HCT116 (cell line): Measurements from ENCODE around the gene UBA52. TPM values are rescaled to one million over a fixed set of nuclear protein-coding genes. Genes with fewer than 3 reads are reported as not detected.

ENCODE experiments used
- ATAC-seq: fragments of 200-7000 bp; cut with Tn5 transposase; 2 replicates; pipeline ENCODE4 v1.9.1; 2020; ENCODE audit warnings: mild to moderate bottlenecking, moderate library complexity
- BruUV-seq: library from RNA; stranded (reverse); fragments of 400-500 nt; replicated peaks from 2 replicates; lab custom pipeline; 2021; lab: Mats Ljungman, UMichigan
- CTCF ChIA-PET: fragments of 300-600 bp; sonication (Branson Sonifier 250); formaldehyde crosslinking; loops from one replicate; lab custom pipeline; 2021; ENCODE audit warnings: antibody characterized with exemption; lab: Charles Lee
- POLR2A ChIA-PET: fragments of 300-600, 350-600 bp; sonication (Branson Sonifier 250); formaldehyde crosslinking; loops from one replicate; lab custom pipeline; 2021; ENCODE audit warnings: antibody characterized with exemption; lab: Charles Lee
- RAD21 ChIA-PET, 2 experiments: fragments of 300-600 bp; sonication (Branson Sonifier 250); formaldehyde crosslinking; loops; one replicate each; lab custom pipeline; 2023; ENCODE audit warnings: low total read pairs in 2 of 2; ENCODE audit not compliant: uncharacterized antibody in 2 of 2, unreplicated experiment in 2 of 2, low non-redundant PET in 1 of 2; lab: Charles Lee
- DNase-seq: peaks from one replicate; pipeline ENCODE4 v3.0.0-alpha.2; 2010; ENCODE audit warnings: low read depth, low spot score
- H2AFZ ChIP-seq: fragments of 200-600 bp; shearing (Covaris generic), sonication (generic); 2 replicates; pipeline ENCODE4 v1.6.1; 2017; ENCODE audit warnings: low read depth, mixed run types, mixed read lengths, antibody characterized with exemption, low read length; ENCODE audit not compliant: poor library complexity, severe bottlenecking
- H3K27ac ChIP-seq: 2 replicates; pipeline ENCODE4 v1.5.1; 2012; ENCODE audit warnings: low read depth, low read length
- H3K27me3 ChIP-seq: fragments of 200-600 bp; sonication (generic); 2 replicates; pipeline ENCODE4 v1.6.1; 2016; ENCODE audit warnings: mixed run types, low read length, mixed read lengths; ENCODE audit not compliant: insufficient read depth
- H3K36me3 ChIP-seq, 2 experiments: fragments of 200-500 bp in 1 of 2; fragments of 200-600 bp in 1 of 2; sonication (Bioruptor generic) in 1 of 2; sonication (generic) in 1 of 2; 2 replicates each; pipeline versions ENCODE4 v1.5.1 to v1.6.1; 2014 to 2016; ENCODE audit warnings: low read length in 2 of 2, inconsistent platforms in 1 of 2, mixed read lengths in 1 of 2, mixed run types in 1 of 2; ENCODE audit not compliant: insufficient read depth in 2 of 2, control insufficient read depth in 1 of 2
- H3K4me1 ChIP-seq, 2 experiments: fragments of 200-600 bp in 1 of 2; sonication (generic) in 1 of 2; 2 replicates each; pipeline versions ENCODE4 v1.5.1 to v1.6.1; 2012 to 2017; ENCODE audit warnings: low read length in 2 of 2, inconsistent platforms in 1 of 2, mild to moderate bottlenecking in 1 of 2, mixed read lengths in 1 of 2, mixed run types in 1 of 2, moderate library complexity in 1 of 2; ENCODE audit not compliant: insufficient read depth in 2 of 2, control insufficient read depth in 1 of 2
- H3K4me2 ChIP-seq: fragments of 200-600 bp; sonication (generic); 2 replicates; pipeline ENCODE4 v1.6.1; 2017; ENCODE audit warnings: mixed run types, low read length, mixed read lengths
- H3K4me3 ChIP-seq, 2 experiments: fragments of 200-600 bp in 1 of 2; sonication (generic) in 1 of 2; replicated peaks in 1 of 2; 2 replicates each; pipeline ENCODE4 v1.5.1; 2011 to 2016; ENCODE audit warnings: low read length in 2 of 2, control low read depth in 1 of 2, low read depth in 1 of 2, mild to moderate bottlenecking in 1 of 2, mixed read lengths in 1 of 2, mixed run types in 1 of 2
- H3K79me2 ChIP-seq: fragments of 200-600 bp; sonication (generic); 2 replicates; pipeline ENCODE4 v1.6.1; 2017; ENCODE audit warnings: mild to moderate bottlenecking, mixed run types, low read length, moderate library complexity, mixed read lengths; ENCODE audit not compliant: insufficient read depth
- H3K9ac ChIP-seq: fragments of 200-600 bp; sonication (generic); 2 replicates; pipeline ENCODE4 v1.6.1; 2016; ENCODE audit warnings: low read length, mixed read lengths
- H3K9me2 ChIP-seq: fragments of 200-600 bp; sonication (generic), shearing (Covaris generic); 2 replicates; pipeline ENCODE4 v1.6.1; 2017; ENCODE audit warnings: mixed run types, mild to moderate bottlenecking, moderate library complexity; ENCODE audit not compliant: insufficient read depth
- H3K9me3 ChIP-seq, 2 experiments: fragments of 200-500 bp in 1 of 2; fragments of 200-600 bp in 1 of 2; sonication (Bioruptor generic) in 1 of 2; sonication (generic) in 1 of 2; 2 replicates each; pipeline ENCODE4 v1.6.1; 2014 to 2017; ENCODE audit warnings: low read length in 2 of 2, mixed read lengths in 2 of 2, inconsistent platforms in 1 of 2, low read depth in 1 of 2, mild to moderate bottlenecking in 1 of 2, mixed run types in 1 of 2, moderate library complexity in 1 of 2; ENCODE audit not compliant: control insufficient read depth in 1 of 2, insufficient read depth in 1 of 2
- H4K20me1 ChIP-seq: fragments of 200-600 bp; sonication (generic), shearing (Covaris generic); 2 replicates; pipeline ENCODE4 v1.6.1; 2017; ENCODE audit warnings: mixed run types, mild to moderate bottlenecking, moderate library complexity; ENCODE audit not compliant: insufficient read depth
- ATF3 ChIP-seq: IDR thresholded peaks from 2 replicates; pipeline ENCODE4 v1.6.1; 2012
- CBX3 ChIP-seq: IDR thresholded peaks from 2 replicates; pipeline ENCODE4 v1.6.1; 2012; ENCODE audit warnings: low read depth
- CEBPB ChIP-seq: IDR thresholded peaks from 2 replicates; pipeline ENCODE4 v1.6.1; 2012; ENCODE audit warnings: low read depth
- CTCF ChIP-seq, 3 experiments: fragments of 200-600 bp in 1 of 3; sonication (generic) in 1 of 3; IDR thresholded peaks in 2 of 3; conservative IDR thresholded peaks in 1 of 3; 2 replicates each; pipeline ENCODE4 v1.5.1; 2012 to 2017; ENCODE audit warnings: low read depth in 2 of 3, low read length in 2 of 3, antibody characterized with exemption in 1 of 3, borderline replicate concordance in 1 of 3, control low read depth in 1 of 3, mild to moderate bottlenecking in 1 of 3, mixed read lengths in 1 of 3, mixed run types in 1 of 3, moderate library complexity in 1 of 3; ENCODE audit not compliant: insufficient read depth in 1 of 3
- EGR1 ChIP-seq: IDR thresholded peaks from 2 replicates; pipeline ENCODE4 v1.6.1; 2012; ENCODE audit warnings: low read depth
- ELF1 ChIP-seq: IDR thresholded peaks from 2 replicates; pipeline ENCODE4 v1.6.1; 2012; ENCODE audit warnings: low read depth, borderline replicate concordance
- EZH2 ChIP-seq: fragments of 200-600 bp; sonication (generic); IDR thresholded peaks from 2 replicates; pipeline ENCODE4 v1.6.1; 2017; ENCODE audit warnings: antibody characterized with exemption, mixed run types
- EZH2phosphoT487 ChIP-seq: fragments of 200-600 bp; IDR thresholded peaks from 2 replicates; pipeline ENCODE4 v1.6.1; 2018; ENCODE audit warnings: antibody characterized with exemption, borderline replicate concordance
- FOSL1 ChIP-seq: IDR thresholded peaks from 2 replicates; pipeline ENCODE4 v1.6.1; 2012; ENCODE audit warnings: low read depth
- MAX ChIP-seq: IDR thresholded peaks from 2 replicates; pipeline ENCODE4 v1.6.1; 2012
- POLR2A ChIP-seq: IDR thresholded peaks from 2 replicates; pipeline ENCODE4 v1.7.0; 2011; ENCODE audit warnings: borderline replicate concordance; ENCODE audit not compliant: insufficient read depth, insufficient read length; ENCODE audit errors: extremely low read depth
- POLR2AphosphoS5 ChIP-seq: IDR thresholded peaks from 2 replicates; pipeline ENCODE4 v1.6.1; 2011; ENCODE audit warnings: mild to moderate bottlenecking, low read depth, low read length, moderate library complexity
- SIN3A ChIP-seq: IDR thresholded peaks from 2 replicates; pipeline ENCODE4 v1.6.1; 2012; ENCODE audit warnings: low read depth
- YY1 ChIP-seq: IDR thresholded peaks from 2 replicates; pipeline ENCODE4 v1.6.1; 2011; ENCODE audit warnings: low read length, low read depth, moderate library complexity, mild to moderate bottlenecking; ENCODE audit not compliant: insufficient replicate concordance; ENCODE audit errors: extremely low read depth
- ZNF274 ChIP-seq: fragments of 200-500 bp; sonication (Bioruptor generic); IDR thresholded peaks from 2 replicates; pipeline ENCODE4 v1.6.1; 2014; ENCODE audit warnings: mild to moderate bottlenecking, low read depth, low read length, inconsistent platforms
- intact Hi-C: fragments of 100-400 bp; cut with micrococcal nuclease; formaldehyde crosslinking; loops from 2 replicates; pipeline ENCODE4 v1.10.0; 2022
- total RNA-seq: library from RNA; stranded (reverse); gene quantifications from one replicate; pipeline ENCODE4 v1.2.1, GENCODE V29; 2021; ENCODE audit not compliant: unreplicated experiment
- TF ChIP-seq, protein P1 (sequence below): IDR thresholded peaks from 2 replicates; pipeline ENCODE4 v1.6.1; 2011; ENCODE audit warnings: mild to moderate bottlenecking, low read length, moderate library complexity; ENCODE audit not compliant: insufficient replicate concordance; ENCODE audit errors: extremely low read depth

UBA52 gene
- total RNA-seq, 1 experiment from 2014 or later = 1,743 TPM

DNA sequence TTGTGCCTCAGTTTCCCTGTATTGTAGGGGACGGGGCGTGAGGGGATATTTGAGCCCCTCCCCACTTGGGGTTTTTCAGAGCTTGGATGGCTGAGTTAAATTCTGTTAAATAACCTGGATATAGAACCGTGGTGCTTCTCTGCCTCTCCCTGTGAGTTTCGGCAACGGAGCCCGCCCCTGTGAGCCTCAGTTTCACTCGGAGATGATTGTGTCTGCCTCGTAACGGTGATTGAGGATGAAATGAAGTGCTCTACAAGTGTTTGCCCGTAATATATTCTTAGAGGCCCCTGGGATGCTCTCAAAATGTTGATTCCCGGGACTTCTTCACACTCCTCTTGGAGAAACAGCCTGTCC lies 13.5 kb upstream of the UBA52 start:
- TSS peak; percentile 66 for BruUV-seq
- H3K36me3 ChIP-seq = peaks cover 6 to 19% of the 10 kb centered on the region in 2 experiments; a peak in 2 of 4 replicates
- H3K27me3 ChIP-seq = no peaks in the 10 kb centered on the region
- peak overlapping the region; percentile 89 to 100 for H3K4me3 ChIP-seq
- DNase-seq (no peak), ATAC-seq (no peak)
- RAD21 ChIA-PET = no interaction called here
- H2AFZ ChIP-seq = no peak overlapping the region
- TF ChIP-seq YY1 (no peak), EGR1 (no peak), EZH2phosphoT487 (no peak), CEBPB (no peak), ATF3 (no peak), CBX3 (no peak), EZH2 (no peak), ELF1 (no peak), FOSL1 (no peak), CTCF (IDR thresholded peaks at IDR 0.05 in 2 of 3, conservative IDR thresholded peaks at IDR 0.05 in 1 of 3; ENCODE audit: borderline replicate concordance in 1 of 3, insufficient read depth in 1 of 3, low read depth in 2 of 3, low read length in 2 of 3) (no peak), ZNF274 (no peak), MAX (no peak), POLR2A (no peak), POLR2AphosphoS5 (no peak), SIN3A (no peak)
- TF ChIP-seq, protein P1, sequence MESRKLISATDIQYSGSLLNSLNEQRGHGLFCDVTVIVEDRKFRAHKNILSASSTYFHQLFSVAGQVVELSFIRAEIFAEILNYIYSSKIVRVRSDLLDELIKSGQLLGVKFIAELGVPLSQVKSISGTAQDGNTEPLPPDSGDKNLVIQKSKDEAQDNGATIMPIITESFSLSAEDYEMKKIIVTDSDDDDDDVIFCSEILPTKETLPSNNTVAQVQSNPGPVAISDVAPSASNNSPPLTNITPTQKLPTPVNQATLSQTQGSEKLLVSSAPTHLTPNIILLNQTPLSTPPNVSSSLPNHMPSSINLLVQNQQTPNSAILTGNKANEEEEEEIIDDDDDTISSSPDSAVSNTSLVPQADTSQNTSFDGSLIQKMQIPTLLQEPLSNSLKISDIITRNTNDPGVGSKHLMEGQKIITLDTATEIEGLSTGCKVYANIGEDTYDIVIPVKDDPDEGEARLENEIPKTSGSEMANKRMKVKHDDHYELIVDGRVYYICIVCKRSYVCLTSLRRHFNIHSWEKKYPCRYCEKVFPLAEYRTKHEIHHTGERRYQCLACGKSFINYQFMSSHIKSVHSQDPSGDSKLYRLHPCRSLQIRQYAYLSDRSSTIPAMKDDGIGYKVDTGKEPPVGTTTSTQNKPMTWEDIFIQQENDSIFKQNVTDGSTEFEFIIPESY = no peak
- peak overlapping the region; percentile 79 for H3K27ac ChIP-seq
- H3K9me2 ChIP-seq = no peaks in the 10 kb centered on the region
- H3K79me2 ChIP-seq = peaks cover 56% of the 10 kb centered on the region
- peak overlapping the region; percentile 91 for H3K4me2 ChIP-seq
- peak overlapping the region; percentile 94 for H3K9ac ChIP-seq
- CTCF ChIA-PET = interaction anchor here (0.9 to 1.5 kb wide), 2 partner anchors 31 to 73 kb away, joined by 3 read pairs; no protein-coding TSS in a partner anchor
- peaks cover 4 to 22% of the 10 kb centered on the region in 2 experiments; a peak in 3 of 4 replicates for H3K4me1 ChIP-seq
- POLR2A ChIA-PET = interaction anchor here (0.7 to 2.4 kb wide), 7 partner anchors 11 to 142 kb away, joined by 3 to 15 read pairs (median 7); partner anchors contain the start of genes ELL, FKBP8 and UBA52
- intact Hi-C loops = no loop called here
- no peaks in the 10 kb centered on the region for H4K20me1 ChIP-seq
- no peaks in the 10 kb centered on the region for H3K9me3 ChIP-seq
